Retinal pigment epithelial cell (primary cell): Measurements from ENCODE around the gene APOL2.
"Not testable (repeated sequence)": the region's sequence is repeated elsewhere in the genome, so short reads cannot be mapped to it uniquely, and the experiment has no call there.

Experiments used
- DNase-seq: peaks from one replicate; pipeline ENCODE4 v3.0.0-alpha.2; 2010; ENCODE audit warnings: low read depth
- H3K4me3 ChIP-seq: 2 replicates; pipeline ENCODE4 v1.5.1; 2011; ENCODE audit warnings: mild to moderate bottlenecking, low read length, control low read depth, moderate library complexity
- CTCF ChIP-seq: conservative IDR thresholded peaks from 2 replicates; pipeline ENCODE4 v1.5.1; 2011; ENCODE audit warnings: low read depth, low read length, control low read depth, inconsistent platforms

Gene APOL2

DNA sequence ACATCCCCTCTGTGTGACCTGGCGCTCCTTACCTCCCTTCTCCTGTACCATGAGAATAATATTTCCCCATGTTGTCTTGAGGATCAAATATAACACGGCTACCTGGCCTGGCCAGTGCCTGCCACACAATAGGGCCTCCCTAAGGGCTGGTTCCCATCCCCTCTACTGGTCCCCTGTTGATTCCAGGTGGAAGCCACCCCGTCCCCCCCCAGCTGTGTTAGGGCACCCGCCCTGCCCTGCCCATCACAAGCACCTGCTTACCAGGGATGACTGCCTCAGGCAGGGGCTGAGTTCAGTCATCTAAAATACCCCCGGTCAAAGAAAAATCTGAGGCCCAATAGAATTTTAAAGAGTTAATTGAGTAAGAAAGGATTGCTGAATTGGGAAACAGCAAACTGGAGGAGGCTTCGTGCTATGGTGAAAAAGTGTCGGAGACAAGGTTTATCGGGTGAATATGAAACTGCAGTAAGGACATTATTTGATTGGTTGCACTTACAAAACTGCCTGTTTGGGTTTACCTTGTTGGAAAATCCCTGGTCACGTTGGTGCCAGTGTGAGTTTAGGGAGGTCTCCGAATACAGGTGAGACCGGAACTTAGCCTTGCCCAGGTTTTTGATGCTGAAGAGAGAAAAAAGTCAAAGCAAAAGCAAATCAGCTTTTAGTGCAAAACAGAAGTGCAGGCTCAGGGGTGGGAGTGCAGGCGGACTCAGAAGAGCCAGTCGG lies 18.8 kb upstream of the APOL2 start:
- H3K4me3 ChIP-seq = no peak overlapping the region
- DNase-seq = no peak
- TF ChIP-seq CTCF = no peak

DNA sequence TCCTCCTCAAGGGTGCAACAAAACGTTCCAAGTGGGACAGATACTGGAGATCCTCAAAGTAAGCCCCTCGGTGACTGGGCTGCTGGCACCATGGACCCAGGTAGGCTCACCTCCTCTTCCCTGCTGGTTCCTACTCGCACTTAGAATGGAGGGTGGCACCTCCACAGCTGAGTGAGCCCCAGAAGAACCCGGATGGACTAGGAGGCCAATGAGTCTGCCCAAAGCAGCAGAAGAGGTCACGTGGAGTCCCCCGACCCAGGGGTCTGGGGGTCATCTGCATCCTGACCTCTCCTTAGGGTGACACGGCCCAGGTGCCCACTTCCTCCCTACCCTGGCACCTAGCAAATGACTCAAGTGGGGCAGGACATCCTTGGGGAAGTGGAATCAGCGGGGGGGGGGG lies 18.0 kb upstream of the APOL2 start:
- no peak for TF ChIP-seq CTCF
- DNase-seq = no peak
- H3K4me3 ChIP-seq = no peak overlapping the region

DNA sequence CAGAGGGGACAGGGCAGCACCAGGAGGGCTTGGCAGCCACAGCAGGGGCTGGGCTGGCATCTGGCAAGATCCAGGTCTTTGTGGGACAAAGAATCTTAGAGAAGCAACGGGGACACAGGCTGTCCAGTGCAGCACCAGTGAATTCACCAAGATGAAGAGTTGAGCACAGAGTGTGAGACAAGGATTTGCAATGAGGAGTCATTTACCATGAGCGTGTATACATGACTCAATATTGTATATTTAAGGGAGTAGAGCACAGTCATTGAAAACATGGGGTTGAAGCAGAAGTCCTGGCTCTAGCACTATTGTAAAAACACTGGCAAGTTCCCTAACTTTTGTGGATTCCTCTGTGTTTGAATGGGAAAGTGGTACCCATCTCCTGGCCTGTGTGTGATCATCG lies 17.2 kb upstream of the APOL2 start:
- TF ChIP-seq CTCF = no peak
- no peak overlapping the region for H3K4me3 ChIP-seq
- no peak for DNase-seq

DNA sequence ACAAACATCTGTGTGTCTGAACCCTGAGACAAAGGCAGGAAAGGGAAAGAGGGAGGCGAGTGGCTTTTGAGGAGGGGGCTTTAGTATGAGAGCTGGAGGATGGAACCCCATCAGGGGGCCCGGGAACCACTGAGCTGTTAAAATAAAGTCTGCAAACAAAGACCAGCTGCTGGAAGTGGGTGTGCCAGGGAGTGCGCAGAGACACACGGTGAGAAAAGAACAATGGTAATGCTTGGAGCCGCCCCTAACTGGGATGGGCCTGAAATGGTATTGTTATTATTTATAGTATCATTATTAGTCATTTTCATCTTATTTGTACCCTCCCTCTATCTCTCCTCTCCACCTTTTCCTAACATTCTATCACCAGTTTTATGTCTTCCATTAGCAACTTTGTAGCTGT lies 16.2 kb upstream of the APOL2 start:
- not testable (repeated sequence) for DNase-seq, H3K4me3 ChIP-seq

DNA sequence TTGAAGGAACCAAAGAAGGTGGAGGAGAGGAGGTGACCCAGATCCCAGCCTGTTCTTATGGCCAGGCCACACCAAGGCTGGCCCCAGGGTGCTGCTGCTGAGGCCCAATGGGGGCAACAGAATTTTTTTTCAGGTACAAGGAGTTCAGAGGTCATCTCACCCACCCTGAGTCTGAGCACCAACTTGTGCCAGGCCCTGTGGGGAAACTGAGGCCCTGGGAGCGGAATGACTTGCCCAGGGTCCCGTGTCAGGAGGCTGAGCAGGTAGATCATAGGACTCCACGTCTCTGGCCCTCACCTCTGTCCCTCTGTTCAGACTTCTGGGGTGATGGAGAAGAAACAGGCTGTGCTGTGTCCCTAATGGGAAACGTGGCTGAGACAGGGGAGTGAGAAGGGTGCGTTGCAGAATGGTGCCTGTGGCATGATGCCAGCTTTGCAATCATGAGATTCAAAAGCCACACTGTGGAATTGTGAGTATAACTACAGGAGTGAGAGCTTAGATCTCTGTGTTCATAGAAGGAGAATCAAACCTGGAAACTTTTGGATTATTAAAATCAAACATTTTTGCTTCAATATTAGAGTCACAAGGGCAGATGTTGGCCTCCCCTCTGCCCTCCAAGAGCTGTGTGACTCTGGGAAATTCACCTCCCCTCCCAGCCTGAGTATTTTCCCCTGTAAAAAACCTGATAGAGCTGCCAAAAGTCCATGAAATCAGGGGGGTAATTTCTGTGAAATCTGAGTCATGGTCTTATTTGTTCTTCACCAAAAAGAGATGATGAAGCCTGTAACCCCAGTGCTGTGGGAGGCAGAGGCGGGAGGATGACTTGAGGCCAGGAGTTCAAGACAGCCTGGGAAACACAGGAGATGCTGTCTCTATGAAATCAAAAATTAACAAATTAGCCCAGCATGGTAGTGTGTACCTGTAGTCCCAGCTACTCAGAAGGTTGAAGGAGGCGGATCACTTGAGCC lies 14.5 kb upstream of the APOL2 start:
- DNase-seq = no peak
- no peak overlapping the region for H3K4me3 ChIP-seq
- no peak for TF ChIP-seq CTCF

GRCh38 chr22:36252754-36253522 lies 13.6 kb upstream of the APOL2 start, which contains the start of gene APOL1:
TSS of gene APOL1 (plus strand) at chr22:36253133. CDS start at chr22:36254956, 1,823 bp downstream.
- H3K4me3 ChIP-seq = no peak within 1 kb of the TSS
- TF ChIP-seq CTCF = no peak
- DNase-seq = no peak

DNA sequence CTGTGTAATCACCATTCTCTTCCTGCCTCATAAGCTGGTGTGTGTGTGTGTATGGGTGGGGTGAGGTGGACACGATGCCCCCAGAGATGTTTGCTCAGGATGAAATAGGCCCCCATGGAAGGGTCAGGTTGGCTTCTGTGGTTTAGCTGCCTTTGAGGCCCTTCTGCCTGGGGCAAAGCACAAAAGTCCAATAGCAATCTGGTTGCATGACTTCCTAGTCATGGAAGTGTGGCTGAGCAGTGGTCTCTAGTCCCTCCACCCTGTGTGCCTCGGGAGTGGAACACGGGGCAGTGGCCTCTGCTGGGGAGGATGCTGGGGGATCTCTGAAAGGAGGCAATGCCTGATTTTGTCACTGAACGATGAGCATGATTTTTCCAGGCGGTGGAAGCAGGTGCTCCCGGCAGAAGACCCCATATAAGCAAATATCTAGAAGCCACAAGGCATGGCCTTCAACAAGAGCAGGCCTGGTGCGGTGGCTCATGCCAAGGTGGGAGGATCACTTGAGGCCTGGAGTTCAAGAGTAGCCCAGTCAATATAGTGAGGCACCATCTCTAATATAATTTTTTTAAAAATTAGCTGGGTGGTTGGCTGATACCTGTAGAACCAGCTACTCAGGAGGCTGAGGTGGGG lies 12.8 kb upstream of the APOL2 start:
- not testable (repeated sequence) for H3K4me3 ChIP-seq, DNase-seq

DNA sequence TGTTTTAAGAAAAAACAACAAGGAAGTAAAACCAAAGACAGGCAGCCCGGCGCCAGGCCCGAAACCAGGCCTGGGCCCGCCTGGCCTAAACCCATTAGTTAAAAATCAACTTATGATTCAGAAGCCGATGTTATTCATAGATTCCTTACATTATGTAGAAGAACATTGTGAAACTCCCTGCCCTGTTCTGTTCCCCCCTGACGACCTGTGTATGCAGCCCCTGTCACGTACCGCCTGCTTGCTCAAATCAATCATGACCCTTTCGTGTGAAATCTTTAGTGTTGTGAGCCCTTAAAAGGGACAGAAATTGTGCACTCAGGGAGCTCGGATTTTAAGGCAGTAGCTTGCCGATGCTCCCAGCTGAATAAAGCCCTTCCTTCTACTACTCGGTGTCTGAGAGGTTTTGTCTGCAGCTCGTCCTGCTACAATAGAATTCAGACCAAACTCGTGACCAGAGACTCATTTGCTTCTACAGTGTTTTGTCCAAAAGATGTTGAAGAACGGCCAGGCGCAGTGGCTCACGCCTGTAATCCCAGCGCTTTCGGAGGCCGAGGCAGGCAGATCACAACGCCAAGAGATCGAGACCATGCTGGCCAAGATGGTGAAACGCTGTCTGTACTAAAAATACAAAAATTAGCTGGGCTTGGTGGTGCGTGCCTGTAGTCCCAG lies 11.1 kb upstream of the APOL2 start:
- not testable (repeated sequence) for DNase-seq

More for the DNA sequence above, 11.1 kb upstream of the APOL2 start:
- not testable (repeated sequence) for H3K4me3 ChIP-seq
